HL-60 (cell line): ENCODE measurements around the gene EYS.

ENCODE experiments used
- DNase-seq, 2 experiments: peaks; one replicate each; pipeline ENCODE4 v3.0.0-alpha.2; 2010 to 2020; ENCODE audit warnings: low read depth in 1 of 2, low spot score in 1 of 2
- H3K27ac ChIP-seq: fragments of 250-450 bp; sonication (Bioruptor Pico); replicated peaks from 2 replicates; pipeline ENCODE4 v1.5.1; 2020; ENCODE audit warnings: mild to moderate bottlenecking, moderate library complexity
- H3K27me3 ChIP-seq: fragments of 250-450 bp; sonication (Bioruptor Pico); 2 replicates; pipeline ENCODE4 v1.5.1; 2021; ENCODE audit warnings: mild to moderate bottlenecking, moderate library complexity; ENCODE audit not compliant: insufficient read depth, poor library complexity, severe bottlenecking
- H3K4me3 ChIP-seq: replicated peaks from 2 replicates; pipeline ENCODE4 v1.5.1; 2011; ENCODE audit warnings: mild to moderate bottlenecking, control low read depth, low read length; ENCODE audit not compliant: insufficient read depth
- CTCF ChIP-seq: IDR thresholded peaks from one replicate; pipeline ENCODE4 v1.5.1; 2011; ENCODE audit warnings: low read length, control low read depth, inconsistent platforms; ENCODE audit not compliant: insufficient read depth
- GABPA ChIP-seq: IDR thresholded peaks from 2 replicates; pipeline ENCODE4 v1.6.1; 2012; ENCODE audit warnings: low read depth
- POLR2AphosphoS5 ChIP-seq: IDR thresholded peaks from 2 replicates; pipeline ENCODE4 v1.6.1; 2012; ENCODE audit warnings: low read depth
- REST ChIP-seq: IDR thresholded peaks from 2 replicates; pipeline ENCODE4 v1.6.1; 2012; ENCODE audit warnings: low read depth; ENCODE audit not compliant: insufficient replicate concordance
- SPI1 ChIP-seq: IDR thresholded peaks from 2 replicates; pipeline ENCODE4 v1.6.1; 2012; ENCODE audit warnings: low read depth, mild to moderate bottlenecking, borderline replicate concordance

Gene EYS

GRCh38 chr6:64014595-64014994, 1692.4 kb downstream of the EYS start:
- H3K4me3 ChIP-seq, result no peak overlapping the region
- TF ChIP-seq SPI1, result peak; percentile 59
- TF ChIP-seq GABPA, result no peak
- no peak overlapping the region for H3K27ac ChIP-seq
- H3K27me3 ChIP-seq, result no peaks in the 10 kb centered on the region
- no peak for DNase-seq

- no peak for TF ChIP-seq SPI1
- no peak for DNase-seq
- Histone ChIP-seq H3K27me3 (no peaks in the 10 kb centered on the region), H3K4me3 (no peak overlapping the region), H3K27ac (no peak overlapping the region)
Observed at GRCh38 chr6:64013011-64013410, 1694.0 kb downstream of the EYS start.

GRCh38 chr6:64012351-64013001, 1694.5 kb downstream of the EYS start:
- H3K4me3 ChIP-seq, result no peak overlapping the region
- peak in 1 of 2 experiments; percentile 5 for DNase-seq
- TF ChIP-seq CTCF (no peak), POLR2AphosphoS5 (no peak), REST (no peak), GABPA (no peak), SPI1 (no peak)

GRCh38 chr6:64010666-64011065, 1696.4 kb downstream of the EYS start:
- H3K27ac ChIP-seq, result no peak overlapping the region
- TF ChIP-seq REST (no peak), GABPA (no peak), SPI1 (no peak), POLR2AphosphoS5 (no peak), CTCF (no peak)
- DNase-seq, result no peak
- H3K4me3 ChIP-seq, result no peak overlapping the region
- H3K27me3 ChIP-seq, result no peaks in the 10 kb centered on the region

More at GRCh38 chr6:64012351-64013001, 1694.5 kb downstream of the EYS start:
- Histone ChIP-seq H3K27me3 (no peaks in the 10 kb centered on the region), H3K27ac (no peak overlapping the region)

- H3K27ac ChIP-seq, result no peak overlapping the region
- H3K27me3 ChIP-seq, result no peaks in the 10 kb centered on the region
- DNase-seq, result no peak
- no peak overlapping the region for H3K4me3 ChIP-seq
- TF ChIP-seq POLR2AphosphoS5, result no peak
- TF ChIP-seq SPI1, result no peak
- no peak for TF ChIP-seq REST
- no peak for TF ChIP-seq CTCF
- no peak for TF ChIP-seq GABPA
Observed at GRCh38 chr6:64010010-64010409, 1697.0 kb downstream of the EYS start.
